ENCODE measurements around the gene RAET1L.

DNA sequence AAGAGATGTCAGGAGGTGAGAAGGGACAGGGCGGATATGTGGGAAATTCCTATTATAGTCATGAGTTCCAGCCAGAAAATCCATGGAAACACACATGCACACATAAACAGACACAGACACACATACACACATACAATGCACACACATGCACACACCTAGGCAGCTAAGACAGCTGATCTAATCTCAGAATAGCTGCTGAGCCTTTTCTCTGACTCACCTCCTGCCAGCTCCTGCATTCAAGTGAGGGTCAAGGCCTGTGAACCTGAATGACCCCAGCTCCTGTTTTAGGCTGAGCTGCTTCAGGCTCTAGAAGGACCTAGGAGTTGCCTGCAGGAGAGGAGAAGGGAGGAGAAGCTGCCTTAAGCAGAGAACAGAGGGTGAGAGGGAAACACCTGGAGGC lies 21.6 kb upstream of the RAET1L start:
- TF ChIP-seq CTCF (IDR thresholded peaks at IDR 0.05 in 2 of 3, conservative IDR thresholded peaks at IDR 0.05 in 1 of 3; ENCODE audit: control insufficient read depth in 2 of 3, extremely low read depth in 1 of 3, insufficient read depth in 1 of 3, low read depth in 3 of 3, low read length in 3 of 3) = no peak
- TF ChIP-seq MTA3 (IDR thresholded peaks at IDR 0.05; ENCODE audit: borderline replicate concordance, low read length) = no peak
- no peak for TF ChIP-seq JUND (IDR thresholded peaks at IDR 0.05; ENCODE audit: low read depth, low read length)
